Peyer's patch (tissue), 4 donors: ENCODE measurements around the gene HOXD11.

ENCODE experiments used
- POLR2A ChIP-seq, 2 donors: fragments of 450-650 bp; IDR thresholded peaks; one replicate each; pipeline ENCODE4 v1.5.1; 2017; ENCODE audit warnings: antibody characterized with exemption in 2 of 2, mild to moderate bottlenecking in 2 of 2, moderate library complexity in 2 of 2
- TF ChIP-seq, protein P1 (sequence below), 6 experiments: fragments of 450-650 bp in 4 of 6; fragments of 200-600 bp in 2 of 6; sonication (generic) in 1 of 6; IDR thresholded peaks; one replicate each; pipeline ENCODE4 v1.5.1; 2017 to 2019; ENCODE audit warnings: antibody characterized with exemption in 6 of 6, mild to moderate bottlenecking in 3 of 6, moderate library complexity in 1 of 6

DNA sequence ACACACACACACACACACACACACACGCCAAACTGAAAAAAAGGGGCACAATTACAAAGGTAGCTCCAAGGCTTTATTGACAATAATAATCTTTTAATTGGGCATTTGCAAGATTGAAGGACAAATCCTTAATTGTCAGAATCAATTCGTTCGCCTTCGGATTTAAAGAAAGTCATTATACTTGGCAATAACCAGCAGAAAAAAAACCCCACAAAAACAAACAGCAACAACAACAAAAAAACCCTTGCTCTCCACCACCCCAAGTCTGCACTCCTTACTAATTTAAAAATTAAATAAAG lies 20.6 kb downstream of the HOXD11 start:
- TF ChIP-seq, protein P1, sequence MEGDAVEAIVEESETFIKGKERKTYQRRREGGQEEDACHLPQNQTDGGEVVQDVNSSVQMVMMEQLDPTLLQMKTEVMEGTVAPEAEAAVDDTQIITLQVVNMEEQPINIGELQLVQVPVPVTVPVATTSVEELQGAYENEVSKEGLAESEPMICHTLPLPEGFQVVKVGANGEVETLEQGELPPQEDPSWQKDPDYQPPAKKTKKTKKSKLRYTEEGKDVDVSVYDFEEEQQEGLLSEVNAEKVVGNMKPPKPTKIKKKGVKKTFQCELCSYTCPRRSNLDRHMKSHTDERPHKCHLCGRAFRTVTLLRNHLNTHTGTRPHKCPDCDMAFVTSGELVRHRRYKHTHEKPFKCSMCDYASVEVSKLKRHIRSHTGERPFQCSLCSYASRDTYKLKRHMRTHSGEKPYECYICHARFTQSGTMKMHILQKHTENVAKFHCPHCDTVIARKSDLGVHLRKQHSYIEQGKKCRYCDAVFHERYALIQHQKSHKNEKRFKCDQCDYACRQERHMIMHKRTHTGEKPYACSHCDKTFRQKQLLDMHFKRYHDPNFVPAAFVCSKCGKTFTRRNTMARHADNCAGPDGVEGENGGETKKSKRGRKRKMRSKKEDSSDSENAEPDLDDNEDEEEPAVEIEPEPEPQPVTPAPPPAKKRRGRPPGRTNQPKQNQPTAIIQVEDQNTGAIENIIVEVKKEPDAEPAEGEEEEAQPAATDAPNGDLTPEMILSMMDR (IDR thresholded peaks at IDR 0.05): no peak
- no peak for TF ChIP-seq POLR2A (IDR thresholded peaks at IDR 0.05)
